OCI-LY1 (cell line): Measurements from ENCODE around the gene SGK2.
"Not testable (repeated sequence)": the region's sequence is repeated elsewhere in the genome, so short reads cannot be mapped to it uniquely, and the experiment has no call there.

Experiments
- EZH2 ChIP-seq: fragments of 200-600 bp; sonication (generic), shearing (Covaris generic); IDR thresholded peaks from 2 replicates; pipeline ENCODE4 v1.8.0; 2017; ENCODE audit warnings: borderline replicate concordance, mixed run types, mild to moderate bottlenecking, antibody characterized with exemption, low read length, moderate library complexity, mixed read lengths
- TF ChIP-seq, protein P1 (sequence below): fragments of 200-600 bp; sonication (generic), shearing (Covaris generic); IDR thresholded peaks from 2 replicates; pipeline ENCODE4 v1.5.1; 2017; ENCODE audit warnings: mild to moderate bottlenecking, antibody characterized with exemption, low read length, moderate library complexity, mixed read lengths

DNA sequence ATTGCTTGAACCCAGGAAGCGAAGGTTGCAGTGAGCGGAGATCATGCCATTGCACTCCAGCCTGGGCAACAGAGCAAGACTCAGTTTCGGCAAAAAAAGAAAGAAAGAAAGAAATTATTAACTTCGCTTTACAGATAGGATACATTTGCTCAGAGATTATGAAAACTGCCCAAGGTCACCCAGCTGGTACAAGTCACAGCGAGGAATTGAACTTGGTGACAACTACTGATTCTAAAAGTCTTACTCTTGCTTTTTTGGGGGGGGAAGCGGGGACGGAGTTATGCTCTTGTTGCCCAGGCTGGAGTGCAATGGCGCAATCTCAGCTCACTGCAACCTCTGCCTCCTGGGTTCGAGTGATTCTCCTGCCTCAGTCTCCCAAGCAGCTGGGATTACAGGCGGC is 29.7 kb downstream of the SGK2 start:
- TF ChIP-seq, protein P1, sequence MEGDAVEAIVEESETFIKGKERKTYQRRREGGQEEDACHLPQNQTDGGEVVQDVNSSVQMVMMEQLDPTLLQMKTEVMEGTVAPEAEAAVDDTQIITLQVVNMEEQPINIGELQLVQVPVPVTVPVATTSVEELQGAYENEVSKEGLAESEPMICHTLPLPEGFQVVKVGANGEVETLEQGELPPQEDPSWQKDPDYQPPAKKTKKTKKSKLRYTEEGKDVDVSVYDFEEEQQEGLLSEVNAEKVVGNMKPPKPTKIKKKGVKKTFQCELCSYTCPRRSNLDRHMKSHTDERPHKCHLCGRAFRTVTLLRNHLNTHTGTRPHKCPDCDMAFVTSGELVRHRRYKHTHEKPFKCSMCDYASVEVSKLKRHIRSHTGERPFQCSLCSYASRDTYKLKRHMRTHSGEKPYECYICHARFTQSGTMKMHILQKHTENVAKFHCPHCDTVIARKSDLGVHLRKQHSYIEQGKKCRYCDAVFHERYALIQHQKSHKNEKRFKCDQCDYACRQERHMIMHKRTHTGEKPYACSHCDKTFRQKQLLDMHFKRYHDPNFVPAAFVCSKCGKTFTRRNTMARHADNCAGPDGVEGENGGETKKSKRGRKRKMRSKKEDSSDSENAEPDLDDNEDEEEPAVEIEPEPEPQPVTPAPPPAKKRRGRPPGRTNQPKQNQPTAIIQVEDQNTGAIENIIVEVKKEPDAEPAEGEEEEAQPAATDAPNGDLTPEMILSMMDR = not testable (repeated sequence)
- not testable (repeated sequence) for TF ChIP-seq EZH2
